ENCODE measurements around the gene LZTFL1.

DNA sequence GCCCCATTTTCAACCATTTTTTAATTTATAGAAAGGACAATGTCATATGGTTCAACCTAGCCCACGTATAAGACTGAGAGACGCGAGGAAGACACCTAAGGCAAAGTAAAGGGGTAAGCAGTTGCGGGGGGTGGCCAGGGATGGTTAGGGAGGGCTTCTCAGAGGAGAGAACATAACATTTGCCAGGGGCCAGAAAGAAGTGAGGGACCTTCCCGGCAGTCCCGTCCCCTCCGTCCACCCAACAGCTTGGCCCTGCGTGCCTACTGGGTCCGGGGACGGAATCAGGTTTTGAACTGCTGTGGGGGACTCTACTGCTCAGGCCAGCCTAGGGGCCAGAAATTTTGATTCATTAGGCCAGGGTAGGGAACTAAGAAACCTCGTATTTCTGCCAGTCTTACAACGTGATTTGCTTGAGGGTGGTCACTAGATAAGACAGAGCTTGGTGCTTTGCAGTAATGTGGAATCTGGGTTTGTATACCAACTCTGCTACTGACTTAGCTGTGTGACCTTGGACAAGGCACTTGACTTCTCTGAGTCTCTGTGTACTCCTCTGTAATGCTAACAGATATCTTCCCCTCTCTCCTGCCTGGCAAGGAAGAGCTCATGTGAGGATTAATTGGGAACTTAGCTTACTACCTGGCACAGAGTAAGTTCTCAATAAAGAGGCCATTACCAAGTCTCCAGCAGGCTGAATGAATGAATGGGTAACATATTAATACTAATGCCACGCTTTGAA, 44.8 kb downstream of the LZTFL1 start:
- TF ChIP-seq, protein P1, sequence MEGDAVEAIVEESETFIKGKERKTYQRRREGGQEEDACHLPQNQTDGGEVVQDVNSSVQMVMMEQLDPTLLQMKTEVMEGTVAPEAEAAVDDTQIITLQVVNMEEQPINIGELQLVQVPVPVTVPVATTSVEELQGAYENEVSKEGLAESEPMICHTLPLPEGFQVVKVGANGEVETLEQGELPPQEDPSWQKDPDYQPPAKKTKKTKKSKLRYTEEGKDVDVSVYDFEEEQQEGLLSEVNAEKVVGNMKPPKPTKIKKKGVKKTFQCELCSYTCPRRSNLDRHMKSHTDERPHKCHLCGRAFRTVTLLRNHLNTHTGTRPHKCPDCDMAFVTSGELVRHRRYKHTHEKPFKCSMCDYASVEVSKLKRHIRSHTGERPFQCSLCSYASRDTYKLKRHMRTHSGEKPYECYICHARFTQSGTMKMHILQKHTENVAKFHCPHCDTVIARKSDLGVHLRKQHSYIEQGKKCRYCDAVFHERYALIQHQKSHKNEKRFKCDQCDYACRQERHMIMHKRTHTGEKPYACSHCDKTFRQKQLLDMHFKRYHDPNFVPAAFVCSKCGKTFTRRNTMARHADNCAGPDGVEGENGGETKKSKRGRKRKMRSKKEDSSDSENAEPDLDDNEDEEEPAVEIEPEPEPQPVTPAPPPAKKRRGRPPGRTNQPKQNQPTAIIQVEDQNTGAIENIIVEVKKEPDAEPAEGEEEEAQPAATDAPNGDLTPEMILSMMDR (IDR thresholded peaks at IDR 0.05; ENCODE audit: low read depth, low read length, missing input control) = no peak
- TF ChIP-seq RAD21 (IDR thresholded peaks at IDR 0.05) (no peak), YY1 (IDR thresholded peaks at IDR 0.05) (no peak)
